ENCODE results near the gene MAGEA9B.
"Not testable (repeated sequence)": the region's sequence is repeated elsewhere in the genome, so short reads cannot be mapped to it uniquely, and the experiment has no call there.

The MAGEA9B gene

DNA sequence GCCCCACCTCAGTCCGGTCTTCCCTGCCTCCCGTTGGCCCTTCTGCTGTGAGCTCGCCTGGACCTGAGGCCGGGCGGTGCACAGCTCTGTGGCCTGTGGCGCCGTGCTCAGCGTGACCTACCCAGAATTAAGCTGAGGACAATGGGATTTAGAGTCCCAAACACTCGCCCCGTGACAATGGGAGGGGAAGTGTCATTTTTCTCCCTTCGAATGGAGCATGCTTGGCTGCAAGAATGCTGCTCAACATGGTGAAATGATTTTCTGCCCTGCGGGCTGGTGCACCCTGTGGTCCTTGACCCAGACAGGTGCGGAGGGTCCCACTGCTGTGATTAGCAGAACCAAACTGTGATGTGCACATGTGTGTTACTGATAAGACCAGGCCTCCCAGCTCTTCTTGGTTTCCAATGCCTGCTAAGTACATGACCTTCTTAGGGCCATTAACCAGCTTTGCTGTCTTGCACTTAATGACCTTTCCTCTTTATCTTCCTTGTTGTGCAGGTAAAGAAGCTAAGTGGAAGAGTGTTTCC, 45.7 kb downstream of the MAGEA9B start:
- DNase-seq (ENCODE audit: low read depth), result no peak
- H3K4me3 ChIP-seq (ENCODE audit: low read depth, low read length), result peak overlapping the region; percentile 78
- TF ChIP-seq, protein P1, sequence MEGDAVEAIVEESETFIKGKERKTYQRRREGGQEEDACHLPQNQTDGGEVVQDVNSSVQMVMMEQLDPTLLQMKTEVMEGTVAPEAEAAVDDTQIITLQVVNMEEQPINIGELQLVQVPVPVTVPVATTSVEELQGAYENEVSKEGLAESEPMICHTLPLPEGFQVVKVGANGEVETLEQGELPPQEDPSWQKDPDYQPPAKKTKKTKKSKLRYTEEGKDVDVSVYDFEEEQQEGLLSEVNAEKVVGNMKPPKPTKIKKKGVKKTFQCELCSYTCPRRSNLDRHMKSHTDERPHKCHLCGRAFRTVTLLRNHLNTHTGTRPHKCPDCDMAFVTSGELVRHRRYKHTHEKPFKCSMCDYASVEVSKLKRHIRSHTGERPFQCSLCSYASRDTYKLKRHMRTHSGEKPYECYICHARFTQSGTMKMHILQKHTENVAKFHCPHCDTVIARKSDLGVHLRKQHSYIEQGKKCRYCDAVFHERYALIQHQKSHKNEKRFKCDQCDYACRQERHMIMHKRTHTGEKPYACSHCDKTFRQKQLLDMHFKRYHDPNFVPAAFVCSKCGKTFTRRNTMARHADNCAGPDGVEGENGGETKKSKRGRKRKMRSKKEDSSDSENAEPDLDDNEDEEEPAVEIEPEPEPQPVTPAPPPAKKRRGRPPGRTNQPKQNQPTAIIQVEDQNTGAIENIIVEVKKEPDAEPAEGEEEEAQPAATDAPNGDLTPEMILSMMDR (IDR thresholded peaks at IDR 0.05; ENCODE audit: insufficient read depth, low read depth, low read length, missing control alignments), result no peak

DNA sequence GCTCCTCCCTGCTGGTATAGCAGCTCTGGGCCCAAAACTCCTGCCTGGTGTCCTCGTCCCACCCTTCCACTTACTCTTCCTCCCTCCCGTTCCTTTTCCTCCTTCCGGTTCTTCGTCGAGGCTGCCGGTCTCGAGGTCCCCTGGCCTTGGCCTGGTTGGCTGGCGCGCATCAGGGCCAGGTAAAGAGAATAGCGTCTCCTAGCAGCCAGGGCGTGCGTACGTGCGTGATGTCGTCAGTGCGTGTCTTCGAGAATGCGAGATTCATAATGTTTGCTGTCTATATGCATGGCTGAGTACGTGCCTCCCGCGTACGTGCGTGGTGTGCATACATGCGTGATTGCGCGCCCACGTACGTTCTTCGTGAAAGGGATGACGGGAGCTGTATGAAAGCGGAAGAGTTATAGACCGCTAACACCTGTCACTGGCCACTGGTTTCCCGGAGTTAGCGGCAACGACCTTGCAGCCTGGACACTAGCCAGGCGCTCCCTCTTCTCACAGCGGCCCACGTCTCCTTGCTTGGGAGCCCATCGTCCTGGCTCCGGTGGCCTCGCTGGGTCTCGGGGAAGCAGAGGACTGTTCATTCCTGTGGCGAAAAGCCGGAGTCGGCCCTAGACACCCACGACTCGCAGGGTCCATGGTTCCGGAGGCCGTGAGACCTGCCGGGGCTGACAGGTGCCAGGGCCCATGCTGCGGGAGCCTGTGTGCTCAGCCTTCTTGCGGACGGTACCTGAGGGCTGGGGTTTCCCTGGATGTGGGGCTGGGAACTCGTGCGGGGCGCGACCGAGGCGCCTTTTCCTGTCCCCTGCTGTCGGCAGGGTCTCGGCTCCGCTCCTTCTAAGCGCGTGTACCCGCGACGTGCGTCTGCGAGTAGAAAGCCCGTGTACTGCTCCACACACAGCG, 46.4 kb downstream of the MAGEA9B start, which contains the start of gene EOLA1:
Gene EOLA1 (plus strand): TSS at position 392 of the 900 bp plus-strand sequence. CDS start 4,619 bp downstream, outside the sequence.
- peak; percentile 97 for DNase-seq (ENCODE audit: low read depth)
- TF ChIP-seq, protein P1 (IDR thresholded peaks at IDR 0.05; ENCODE audit: insufficient read depth, low read depth, low read length, missing control alignments), result no peak
- peak within 1 kb of the TSS; percentile 78 for H3K4me3 ChIP-seq (ENCODE audit: low read depth, low read length)

DNA sequence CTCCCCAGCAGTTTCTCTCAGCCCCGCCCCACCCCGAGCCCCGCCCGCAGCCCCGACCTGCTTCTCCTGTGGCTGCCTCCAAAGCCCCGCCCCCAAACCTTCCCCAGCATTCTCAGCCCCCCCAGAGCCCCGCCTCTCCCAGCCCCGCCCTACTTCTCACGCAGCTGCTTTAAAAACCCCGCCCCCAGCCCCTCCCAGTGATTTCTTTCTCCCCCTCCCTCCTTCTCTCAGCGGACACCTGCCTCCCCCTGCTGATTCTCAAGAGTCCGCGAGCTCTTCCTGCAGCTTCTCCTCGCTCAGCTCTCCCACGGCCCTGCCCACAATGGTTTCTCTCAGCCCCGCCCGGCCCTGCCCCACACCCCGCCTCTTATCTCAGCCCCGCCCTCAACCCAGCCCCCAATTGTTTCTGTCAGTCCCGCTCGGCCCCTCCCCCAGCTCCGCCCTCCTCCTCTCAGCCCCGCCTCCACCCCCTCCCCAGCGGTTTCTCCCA, 47.1 kb downstream of the MAGEA9B start:
- DNase-seq (ENCODE audit: low read depth), result peak; percentile 94
- TF ChIP-seq, protein P1 (IDR thresholded peaks at IDR 0.05; ENCODE audit: insufficient read depth, low read depth, low read length, missing control alignments), result no peak
- H3K4me3 ChIP-seq (ENCODE audit: low read depth, low read length), result peak overlapping the region; percentile 78

DNA sequence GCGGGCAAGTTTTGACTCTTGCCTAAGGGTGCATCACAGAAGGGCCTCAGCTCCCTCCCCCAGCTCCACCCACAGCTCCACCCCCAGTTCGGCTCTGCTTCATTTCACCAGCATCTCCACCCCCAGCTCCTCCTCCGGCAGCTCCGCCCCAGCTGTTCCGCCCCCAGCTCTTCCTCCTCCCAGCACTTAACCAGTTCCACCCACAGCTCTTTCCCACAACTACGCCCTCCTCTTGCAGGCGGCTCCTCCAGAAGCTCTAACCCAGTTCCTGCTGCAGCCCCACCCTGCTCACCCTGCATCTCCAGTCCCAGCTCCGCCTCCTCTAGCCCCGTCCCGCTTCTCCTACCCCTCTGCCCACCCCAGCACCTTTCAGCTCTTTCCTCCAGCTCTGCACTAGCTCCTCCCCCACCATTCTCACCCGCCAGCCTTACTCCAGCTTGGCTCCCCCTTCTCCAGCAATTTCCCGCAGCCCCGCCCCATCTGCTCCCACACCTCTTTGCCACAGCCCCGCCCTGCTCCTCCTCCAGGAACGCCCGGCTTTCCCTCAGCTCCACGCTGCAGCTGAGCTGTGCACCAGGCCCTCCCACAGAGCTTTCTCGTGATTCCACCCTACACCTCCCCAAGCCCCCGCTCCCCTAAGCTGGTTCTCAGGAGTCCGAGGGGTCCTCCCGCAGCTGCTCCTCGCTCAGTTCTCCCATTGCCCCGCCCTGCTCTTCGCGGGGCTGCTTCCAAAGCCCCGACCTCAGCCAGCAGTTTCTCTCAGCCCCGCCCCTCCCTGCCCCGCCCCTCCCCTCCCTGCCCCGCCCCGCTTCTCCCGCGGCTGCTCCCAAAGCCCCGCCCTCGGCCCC, 47.8 kb downstream of the MAGEA9B start:
- DNase-seq (ENCODE audit: low read depth), result peak; percentile 94
- peak overlapping the region; percentile 69 for H3K4me3 ChIP-seq (ENCODE audit: low read depth, low read length)
- TF ChIP-seq, protein P1 (IDR thresholded peaks at IDR 0.05; ENCODE audit: insufficient read depth, low read depth, low read length, missing control alignments), result no peak

DNA sequence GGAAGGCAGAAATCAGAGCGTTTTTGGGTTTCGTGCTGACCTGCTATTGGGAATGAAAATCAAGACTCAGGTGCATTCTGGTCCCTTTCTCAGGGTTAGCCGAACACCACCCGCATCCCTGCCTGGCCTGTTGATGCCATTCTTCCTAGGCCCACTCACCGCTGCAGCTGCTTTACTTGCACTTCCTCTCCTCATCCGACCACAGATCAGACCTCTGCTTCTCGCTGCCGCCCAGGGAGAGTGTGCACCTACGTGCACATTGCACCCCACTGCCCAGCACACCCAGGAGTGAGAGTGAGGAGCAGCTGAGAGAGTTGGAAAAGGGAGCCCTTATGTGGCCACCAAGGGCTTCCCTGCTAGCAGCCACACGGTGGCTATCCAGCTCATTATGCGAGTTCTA, 49.8 kb downstream of the MAGEA9B start:
- DNase-seq (ENCODE audit: low read depth); H3K4me3 ChIP-seq (ENCODE audit: low read depth, low read length): not testable (repeated sequence)

DNA sequence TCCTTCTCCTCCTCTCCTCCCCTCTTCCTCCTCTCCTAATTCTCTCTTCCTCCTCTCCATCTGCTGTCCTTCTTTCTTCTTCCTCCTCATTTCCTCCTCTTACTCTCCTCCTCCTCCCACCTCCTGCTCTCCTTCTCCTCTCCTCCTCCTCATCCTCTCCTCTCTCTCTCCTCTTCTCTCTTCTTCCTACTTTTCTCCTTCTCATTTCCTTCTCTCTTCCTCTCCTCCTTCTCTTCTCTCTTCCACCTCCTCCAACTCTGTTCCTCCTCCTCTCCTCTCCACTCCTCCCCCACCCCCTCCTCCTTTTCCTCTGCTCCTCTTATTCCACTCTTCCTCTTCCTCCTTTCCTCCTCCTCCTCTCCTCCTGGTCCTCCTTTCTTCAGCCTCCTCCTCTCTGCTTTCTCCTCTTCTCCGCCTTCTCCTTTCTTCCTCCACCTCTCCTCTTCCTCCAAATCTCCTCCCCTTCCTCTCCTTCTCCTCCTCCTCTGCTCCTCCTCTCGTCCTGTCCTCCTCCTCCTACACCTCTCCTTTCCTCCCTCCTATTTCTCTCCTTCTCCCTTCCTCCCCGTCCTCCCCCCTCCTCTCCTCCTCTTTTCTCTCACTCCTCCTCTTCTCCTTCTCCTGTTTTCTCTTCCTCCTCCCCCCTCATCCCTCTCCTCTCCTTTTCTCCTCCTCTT, 52.2 kb downstream of the MAGEA9B start:
- not testable (repeated sequence) for DNase-seq (ENCODE audit: low read depth)

DNA sequence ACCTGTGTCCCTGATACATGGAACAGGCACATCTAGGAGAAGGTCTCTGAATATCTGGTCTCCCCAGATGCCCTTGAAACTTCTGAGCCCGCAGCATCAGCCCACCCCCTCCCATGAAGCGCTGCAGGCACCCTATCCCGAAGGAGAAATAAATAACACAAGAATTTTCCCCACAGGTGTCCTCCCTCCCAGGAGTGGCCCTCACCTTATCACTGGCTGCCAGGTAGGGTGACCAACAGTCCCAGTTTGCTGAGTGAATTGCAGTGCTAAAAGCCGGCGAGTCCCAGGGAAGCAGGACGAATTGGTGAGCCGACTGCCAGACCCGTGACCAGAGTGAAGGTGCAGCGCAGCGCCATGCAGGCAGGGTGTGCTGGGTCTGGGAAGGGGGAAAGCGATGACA, 53.3 kb downstream of the MAGEA9B start:
- not testable (repeated sequence) for DNase-seq (ENCODE audit: low read depth); H3K4me3 ChIP-seq (ENCODE audit: low read depth, low read length)

More for the DNA sequence above, 52.2 kb downstream of the MAGEA9B start:
- H3K4me3 ChIP-seq (ENCODE audit: low read depth, low read length), result not testable (repeated sequence)

DNA sequence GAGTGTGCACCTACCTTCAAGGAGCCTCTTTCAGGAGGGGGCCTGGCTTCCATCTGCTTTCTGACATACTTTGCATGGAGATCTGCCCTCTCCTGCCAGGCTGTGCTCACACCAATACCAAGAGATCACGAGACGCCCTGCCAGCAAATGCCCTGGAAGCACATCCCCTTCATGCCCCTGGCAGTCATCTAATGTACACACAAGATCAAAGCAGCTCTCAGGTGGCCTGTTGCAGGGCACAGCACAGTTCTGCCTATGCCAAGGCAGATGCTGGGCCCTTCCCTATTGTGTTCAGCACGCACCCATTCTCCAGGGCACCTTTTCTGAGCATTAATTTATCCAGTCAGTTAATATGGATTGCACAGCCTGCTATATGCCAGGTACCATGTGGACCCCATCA, 54.4 kb downstream of the MAGEA9B start:
- DNase-seq (ENCODE audit: low read depth); H3K4me3 ChIP-seq (ENCODE audit: low read depth, low read length): not testable (repeated sequence)
